HG03039 (cell line): Measurements from ENCODE around the gene PRR5.

Experiments
- ATAC-seq: cut with Tn5 transposase; IDR thresholded peaks from one replicate; pipeline ENCODE4 v1.9.1; 2021; ENCODE audit warnings: mild to moderate bottlenecking, moderate library complexity; ENCODE audit not compliant: unreplicated experiment

Gene PRR5

DNA sequence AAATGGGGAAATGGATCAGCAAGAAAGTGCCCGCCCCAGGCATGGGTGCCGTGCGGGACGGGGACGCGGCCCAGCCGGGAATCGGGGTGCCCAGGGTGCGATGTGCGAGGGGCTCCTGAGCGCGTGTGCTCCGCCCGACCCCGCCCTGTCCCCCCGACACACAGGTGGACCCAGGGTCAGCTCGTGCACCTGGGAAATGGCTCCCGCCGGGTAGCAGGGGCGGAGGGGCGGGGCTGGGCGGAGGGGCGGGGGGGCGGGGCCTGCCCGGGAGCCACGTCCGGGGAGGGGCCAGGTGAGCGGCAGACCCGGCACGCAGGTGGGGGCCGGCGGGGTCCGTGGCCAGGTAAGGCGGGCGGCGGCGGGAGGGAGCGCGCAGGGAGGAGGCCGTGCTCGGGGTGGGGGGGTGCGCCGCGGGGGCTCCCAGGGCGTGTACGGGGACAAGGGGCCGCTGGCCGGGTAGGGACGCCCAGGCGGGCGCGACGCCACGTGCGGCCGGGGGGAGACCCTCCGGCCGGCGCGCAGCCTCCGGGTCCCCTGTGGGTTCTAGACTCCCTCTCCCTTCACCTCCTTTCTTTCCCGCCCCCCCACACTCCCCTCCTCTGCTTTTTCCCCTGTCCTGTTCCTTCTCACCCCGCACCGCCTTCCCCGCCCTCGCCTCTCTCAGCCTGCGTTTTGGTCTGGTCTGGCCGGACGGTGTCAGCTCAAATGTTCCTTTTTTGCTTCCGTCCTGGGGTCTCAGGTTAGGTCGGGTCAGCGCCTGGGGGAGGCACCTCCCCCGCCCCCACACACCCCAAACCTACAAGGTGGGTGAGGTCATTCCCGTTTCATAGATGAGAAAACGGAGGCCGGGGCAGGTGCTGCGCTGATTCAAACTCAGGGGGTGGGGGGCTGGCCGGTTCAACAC, 50.5 kb downstream of the PRR5 start, which contains the start of gene ARHGAP8:
Gene ARHGAP8 (plus strand): TSS at position 291 of the 904 bp plus-strand sequence. CDS start 33,953 bp downstream, outside the sequence.
- ATAC-seq = no peak

DNA sequence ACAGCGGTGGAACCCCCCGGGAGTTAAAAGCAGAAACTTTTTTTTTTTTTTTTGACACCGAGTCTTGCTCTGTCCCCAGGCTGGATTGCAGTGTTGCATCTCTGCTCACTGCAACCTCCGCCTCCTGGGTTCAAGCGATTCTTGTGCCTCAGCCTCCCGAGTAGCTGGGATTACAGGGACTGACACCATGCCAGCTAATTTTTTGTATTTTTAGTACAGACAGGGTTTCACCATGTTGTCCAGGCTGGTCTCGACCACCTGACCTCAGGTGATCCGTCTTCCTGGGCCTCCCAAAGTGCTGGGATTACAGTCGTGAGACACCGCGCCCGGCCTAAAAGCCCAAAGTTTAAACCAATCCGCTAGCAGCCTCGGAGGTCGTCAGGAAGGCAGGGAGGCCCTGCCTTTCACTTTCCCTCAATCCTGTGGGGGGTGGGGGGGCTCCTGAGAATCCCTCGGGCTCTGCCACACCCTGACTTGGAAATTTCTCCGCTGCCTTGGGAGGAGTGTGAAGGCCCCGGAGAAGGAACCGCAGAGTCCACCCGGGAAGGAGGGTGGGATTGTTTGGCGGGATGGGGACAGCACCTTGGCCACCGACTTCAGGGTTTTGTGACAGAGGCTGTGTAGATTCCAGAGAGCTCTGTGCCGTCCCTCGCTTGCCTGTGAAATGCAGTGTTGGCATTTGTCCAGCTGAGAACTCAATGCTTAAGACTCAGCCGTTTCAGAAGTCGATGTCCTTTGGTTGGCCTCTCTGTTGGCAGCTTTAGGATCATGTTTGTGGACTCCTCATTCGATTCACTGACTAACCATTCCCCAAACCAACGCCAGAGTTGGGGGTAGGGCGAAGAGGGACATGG, 51.4 kb downstream of the PRR5 start:
- no peak for ATAC-seq

DNA sequence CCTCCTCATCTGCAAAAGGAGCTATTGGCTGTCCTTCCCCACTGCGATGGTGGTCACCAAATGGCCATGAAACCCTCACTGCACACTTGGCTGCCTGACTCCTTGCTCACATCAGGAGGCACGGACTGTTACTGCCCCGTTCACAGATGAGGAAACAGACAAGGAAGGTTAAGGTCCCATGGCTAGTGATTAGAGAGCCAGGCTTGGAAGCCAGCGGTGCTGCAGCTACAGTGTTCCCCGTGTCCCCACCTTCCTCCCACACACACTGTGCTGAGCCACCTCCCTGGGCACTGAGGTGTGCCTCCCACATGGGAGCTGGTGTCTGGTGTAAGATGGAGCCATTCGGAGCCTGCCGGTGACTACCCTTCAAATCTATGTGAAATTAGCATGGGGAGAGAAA, 53.0 kb downstream of the PRR5 start:
- ATAC-seq = no peak

DNA sequence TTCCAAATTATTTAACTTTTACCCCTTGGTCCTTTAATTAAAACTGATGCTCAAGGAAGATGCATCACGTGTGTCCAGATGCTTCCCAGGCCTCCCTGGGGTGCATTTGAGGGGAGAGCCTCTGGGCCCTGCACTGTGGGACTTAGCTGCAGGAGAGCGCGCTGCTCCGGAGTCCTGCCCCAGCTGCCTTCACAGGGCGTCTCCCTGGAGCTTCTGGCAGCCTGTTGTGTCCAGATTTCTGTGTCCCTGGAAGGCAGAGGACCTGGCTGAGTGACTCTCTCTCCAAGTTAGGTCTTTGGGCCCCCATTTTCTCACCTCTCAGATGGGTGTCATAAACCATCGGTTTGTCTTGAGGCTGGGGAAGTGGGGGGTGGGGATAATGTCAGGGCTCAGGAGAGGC, 53.4 kb downstream of the PRR5 start:
- ATAC-seq = no peak

DNA sequence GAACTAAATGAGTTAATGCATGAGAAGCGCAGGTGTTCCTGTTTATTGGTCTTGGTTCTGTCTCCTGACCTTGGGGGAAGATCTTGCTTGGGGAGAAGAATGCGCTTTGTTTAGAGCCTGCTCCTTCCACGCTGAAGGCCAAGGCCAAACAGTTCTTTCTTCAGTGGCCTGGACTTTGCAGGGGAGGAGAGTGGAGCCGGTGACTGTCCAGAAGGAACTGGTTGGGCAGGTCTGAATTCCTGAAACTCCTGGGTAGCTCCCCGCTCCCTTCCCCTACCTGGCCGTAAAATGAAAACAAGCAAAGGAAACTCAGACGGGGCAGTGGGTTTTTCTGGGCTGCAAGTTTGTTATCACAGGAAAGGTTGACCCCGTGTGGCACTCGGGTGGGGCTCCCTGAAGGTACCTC, 54.0 kb downstream of the PRR5 start:
- no peak for ATAC-seq

DNA sequence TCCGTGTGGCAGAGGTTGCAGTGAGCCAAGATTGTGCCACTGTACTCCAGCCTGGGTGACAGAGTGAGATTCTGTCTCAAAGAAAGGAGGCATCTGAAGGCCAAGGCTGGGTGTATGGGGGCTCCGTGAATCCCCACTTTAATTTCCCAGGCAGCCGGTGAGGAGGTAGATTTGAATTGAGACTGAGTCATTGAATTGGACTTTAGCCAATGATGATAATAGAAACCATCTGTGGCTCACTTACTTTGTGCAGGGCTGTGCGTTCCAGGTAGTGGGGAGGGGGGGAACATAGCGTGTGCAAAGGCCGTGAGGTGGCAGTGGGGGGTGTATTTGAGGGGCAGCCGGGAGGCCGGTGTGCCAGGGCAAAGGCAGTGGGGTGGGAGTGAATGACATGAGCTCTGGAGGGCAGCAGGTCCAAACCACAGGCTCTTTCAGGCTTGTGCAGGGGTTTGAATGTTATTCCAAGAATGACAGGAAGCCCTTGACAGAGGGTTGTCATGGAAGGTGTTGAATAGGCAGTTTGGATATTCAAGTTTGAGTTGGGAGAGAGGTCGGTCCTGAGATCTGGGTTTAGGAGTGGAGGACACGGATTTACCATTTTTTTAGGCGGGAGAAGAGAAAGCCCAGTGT, 56.5 kb downstream of the PRR5 start:
- ATAC-seq = no peak

DNA sequence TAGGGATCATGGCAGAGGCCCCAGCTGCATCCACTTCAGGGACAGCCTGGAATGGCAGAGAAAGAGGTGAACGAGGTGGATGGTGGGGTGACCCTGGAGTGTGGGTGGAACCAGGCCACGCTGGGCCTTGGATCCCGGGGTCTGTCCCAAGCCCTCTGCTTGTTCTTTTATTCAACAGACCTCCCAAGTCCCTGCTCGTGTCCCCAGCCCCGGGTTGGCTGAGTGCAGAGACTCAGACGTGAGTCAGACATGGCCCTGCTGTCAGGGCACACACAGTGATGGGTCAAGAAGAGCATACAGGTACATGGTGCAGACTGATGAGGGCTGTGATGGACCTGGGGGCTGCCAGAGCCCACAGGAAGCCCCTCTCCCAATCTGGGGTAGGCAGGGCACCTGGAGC, 57.0 kb downstream of the PRR5 start:
- no peak for ATAC-seq

DNA sequence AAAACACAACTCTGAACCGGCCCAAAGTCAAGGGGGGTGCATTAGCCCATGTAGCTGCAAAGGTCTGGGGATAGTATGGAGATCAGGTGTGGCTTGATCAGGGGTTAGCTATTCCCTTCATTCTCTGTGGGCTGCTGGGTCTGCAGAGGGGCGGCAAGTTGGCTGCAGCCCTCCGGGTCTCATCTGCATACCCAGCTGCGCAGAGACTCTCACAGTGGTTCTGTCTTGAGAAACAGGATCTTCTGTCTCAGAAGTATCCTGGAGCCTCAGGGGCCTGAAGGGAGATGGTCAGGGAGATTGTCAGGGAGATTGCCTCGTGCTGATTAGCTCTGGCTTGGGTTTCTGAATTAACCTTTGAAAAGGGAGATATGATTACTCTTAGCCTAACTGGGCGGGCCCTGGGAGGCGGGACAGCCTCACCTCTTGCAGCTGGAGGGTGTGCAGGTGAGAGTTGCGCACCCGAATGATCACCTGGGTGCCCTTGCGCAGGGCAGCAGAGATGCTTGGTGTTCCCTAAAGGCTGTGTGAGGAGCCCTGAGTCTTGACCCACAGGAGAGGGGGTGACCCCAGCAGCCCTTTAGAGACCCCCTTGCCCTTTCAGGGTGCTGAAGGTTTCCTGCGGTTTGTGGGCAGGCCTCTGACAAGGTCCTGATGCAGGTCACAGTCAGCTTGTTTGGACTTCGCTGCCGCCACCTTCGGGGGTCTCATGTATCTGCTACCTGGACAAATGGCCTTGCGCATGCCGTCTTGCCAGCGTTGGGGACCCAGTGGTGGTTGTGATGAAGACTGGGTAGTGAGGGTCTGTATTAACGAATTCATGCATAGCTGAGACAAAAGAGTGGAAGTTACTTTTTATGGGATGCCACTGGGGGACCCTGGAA, 57.7 kb downstream of the PRR5 start:
- no peak for ATAC-seq

DNA sequence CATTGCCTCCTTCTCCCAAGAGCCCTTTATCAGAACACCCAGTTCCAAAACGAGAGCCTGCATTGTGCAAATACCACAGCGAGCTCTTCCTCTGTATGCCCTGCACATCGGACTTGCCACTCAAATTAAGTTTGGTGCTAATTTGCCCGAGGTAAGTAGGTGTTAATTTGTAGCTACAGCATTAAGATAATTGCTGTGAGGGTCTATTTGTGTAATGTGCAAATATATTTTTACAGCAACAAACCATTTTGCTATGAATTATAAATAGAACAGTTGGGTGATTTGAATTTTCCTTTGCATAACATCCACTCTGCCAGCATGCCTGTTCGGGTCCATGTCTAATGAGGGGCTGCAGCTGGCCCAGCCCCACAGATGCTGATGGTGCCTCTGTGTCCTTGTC, 58.5 kb downstream of the PRR5 start:
- no peak for ATAC-seq

DNA sequence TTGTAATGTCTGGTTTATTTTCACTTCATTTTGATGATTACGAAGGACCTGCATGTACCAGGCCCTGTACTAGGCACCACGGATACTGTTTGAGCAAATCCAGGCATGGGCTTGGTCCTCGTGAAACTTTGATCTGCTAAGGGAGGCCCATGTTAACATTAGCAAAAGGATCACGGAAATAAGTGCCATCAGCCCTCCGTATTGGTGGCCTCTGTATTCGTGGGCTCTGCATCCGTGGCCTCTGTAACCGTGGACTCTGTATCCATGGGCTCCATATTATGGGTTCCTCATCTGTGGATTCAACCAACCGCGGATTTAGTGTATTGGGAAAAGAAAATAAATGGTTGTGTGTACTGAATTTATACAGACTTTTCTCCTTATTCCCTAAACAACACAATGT, 59.0 kb downstream of the PRR5 start:
- ATAC-seq = no peak

DNA sequence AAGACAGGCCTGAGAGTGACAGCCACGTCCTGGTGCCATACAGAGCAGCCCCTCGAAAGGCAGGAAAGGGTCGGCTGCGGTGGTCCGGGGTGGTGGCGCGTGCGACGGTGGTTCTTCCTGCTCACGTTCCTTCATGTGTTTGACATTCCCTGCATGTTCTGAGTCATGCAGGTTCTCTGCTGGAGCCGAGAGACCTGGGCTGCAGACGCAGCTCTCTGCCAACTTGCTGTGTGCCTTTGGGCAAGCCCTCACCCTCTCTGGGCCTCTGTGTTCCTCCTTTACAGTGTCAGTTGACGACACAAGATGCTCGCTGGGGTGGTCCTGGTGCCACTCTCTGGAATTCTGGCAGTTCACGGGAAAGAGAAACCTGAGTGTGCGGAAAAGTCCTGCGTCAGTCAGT, 62.4 kb downstream of the PRR5 start:
- ATAC-seq = no peak

DNA sequence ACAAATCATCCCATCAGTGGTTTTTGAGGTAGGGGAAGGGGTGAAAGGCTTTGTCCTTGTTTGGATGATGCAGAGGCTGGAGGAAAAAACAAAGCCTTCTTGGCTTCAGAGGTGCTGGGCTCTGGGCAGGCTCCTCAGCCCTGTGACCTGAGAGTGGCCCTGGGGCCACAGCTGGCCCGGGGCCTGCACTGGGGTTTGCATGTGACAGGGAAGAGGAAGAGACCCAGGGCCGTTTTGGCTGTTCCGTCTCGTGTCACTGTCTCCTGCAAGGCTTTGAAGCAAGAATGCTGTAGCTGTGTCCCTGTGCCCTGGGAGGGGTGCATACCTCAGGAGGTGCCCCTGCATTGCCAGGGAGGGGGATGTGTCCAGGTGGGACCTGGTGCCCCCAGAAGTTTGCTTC, 63.0 kb downstream of the PRR5 start:
- ATAC-seq = no peak

DNA sequence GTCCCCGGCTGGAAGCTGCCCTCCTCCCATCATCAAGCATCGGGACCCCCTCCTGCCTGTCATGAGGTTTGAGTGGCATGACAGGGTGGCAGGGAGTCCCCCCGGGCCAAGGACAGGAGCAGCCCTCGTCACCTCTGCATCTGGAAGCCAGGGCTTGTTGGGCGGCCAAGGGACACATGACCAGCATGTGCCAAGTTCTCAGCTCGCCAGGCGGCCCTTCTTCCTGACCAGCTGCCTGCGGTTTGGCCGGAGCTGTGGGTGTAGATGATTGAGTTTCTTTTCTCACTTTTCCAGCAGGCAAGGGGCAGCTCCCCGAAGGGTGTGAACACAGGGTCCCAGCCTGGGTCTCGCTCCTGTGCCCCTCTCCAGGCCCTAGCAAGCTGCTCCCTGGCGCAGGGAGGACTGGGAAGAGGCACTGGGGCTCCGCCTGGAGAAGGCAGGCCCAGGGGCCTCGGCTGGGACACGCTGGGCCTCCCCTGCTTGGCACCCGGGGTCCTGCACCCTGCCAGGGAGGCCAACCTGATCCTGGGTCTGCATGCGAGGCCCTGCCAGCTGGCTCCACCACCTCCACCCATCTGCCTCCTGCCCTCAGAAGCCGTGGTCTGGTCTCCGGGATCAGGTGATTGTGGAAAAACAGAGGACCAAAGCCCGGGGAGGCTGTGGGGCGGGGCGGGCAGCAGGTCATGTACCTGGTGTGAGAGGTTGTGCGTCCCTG, 63.7 kb downstream of the PRR5 start:
- ATAC-seq = no peak

DNA sequence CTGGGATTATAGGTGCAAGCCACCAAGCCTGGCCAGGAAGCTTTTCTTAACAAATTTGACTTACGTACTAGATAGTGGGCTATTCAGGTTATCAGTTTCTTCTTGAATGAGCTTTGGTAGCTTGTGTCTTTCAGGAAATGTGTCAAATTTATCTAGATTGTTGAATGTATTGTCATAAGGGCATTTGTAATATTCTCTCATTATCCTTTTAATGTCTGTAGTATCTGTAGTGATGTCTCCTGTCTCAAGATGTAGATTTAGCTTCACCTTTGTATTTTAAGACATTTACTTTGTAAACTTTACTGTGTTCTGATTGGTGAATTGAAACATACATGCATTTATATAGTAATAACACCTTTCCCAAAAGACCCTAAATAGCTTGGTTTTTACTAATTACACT, 71.1 kb downstream of the PRR5 start:
- ATAC-seq = no peak

DNA sequence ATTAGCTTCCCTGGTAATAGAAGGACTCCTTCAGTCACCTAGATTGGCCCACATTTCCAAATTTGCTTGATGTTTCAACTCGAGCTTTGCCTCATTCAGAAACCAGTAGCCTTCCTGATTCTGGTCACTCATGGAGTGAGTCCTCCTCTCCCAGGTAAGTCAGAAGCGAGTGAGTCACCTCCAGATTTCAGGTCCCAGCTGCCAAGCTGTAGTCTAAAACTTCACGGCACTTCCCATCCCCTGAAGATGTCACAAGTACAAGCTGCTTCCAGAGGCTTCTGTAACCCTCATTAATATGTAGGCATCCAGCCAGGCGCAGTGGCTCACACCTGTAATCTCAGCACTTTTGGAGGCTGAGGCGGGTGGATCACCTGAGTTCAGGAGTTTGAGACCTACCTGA, 73.9 kb downstream of the PRR5 start:
- ATAC-seq = no peak

DNA sequence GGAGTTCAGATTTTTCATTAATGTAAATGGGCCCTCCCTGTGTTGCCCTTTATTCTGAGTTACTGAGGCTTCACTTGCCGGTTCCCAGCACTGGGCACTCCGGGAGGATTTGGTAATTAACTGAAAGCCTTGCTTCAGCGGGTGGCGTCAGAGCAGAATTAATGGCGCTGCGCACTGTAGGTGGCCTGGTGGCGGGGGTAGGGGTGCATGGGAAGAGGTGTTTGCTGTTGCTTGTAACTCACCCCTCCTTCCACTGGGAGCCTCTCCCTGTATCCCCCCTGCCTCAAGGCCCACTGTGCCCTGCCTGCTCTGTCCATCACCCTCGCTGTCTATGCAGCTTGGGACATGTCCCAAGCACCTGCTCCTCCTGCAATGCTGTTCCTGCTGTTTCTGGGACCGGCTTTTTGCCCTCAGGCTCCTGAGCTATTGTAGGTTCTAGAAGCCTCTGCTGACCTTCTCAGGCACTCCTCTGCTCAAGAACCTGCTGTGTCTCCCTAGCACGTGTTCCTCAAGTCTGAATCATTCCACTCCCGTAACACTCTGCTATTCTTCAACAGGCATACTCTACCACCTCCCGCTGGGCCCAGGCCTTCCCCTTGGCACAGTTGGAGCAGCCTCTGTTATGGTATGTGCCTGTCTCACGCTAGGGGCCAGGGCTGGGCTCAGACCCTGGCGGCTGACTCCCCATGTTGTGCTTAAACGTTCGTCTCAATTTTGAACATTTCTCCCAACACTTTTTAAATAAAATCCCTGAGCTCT, 74.8 kb downstream of the PRR5 start:
- ATAC-seq = no peak

DNA sequence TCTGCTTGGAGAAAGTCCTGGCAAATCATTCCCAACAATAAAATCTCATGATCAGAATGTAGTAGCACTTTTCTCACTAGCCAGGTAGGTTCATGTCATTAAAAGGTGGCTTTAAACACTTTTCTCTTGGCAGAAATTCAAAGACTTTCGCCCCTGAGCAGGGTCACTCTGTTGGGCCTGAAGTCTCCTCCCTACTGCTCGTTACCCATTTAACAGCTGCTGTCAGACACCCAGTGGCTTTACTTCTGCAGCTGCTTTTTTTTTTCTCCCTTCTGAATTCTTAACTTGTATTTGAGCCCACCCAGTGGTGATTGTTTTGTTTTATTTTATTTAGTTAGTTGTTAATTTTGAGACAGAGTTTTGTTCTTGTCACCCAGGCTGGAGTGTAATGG, 75.4 kb downstream of the PRR5 start:
- ATAC-seq = no peak

DNA sequence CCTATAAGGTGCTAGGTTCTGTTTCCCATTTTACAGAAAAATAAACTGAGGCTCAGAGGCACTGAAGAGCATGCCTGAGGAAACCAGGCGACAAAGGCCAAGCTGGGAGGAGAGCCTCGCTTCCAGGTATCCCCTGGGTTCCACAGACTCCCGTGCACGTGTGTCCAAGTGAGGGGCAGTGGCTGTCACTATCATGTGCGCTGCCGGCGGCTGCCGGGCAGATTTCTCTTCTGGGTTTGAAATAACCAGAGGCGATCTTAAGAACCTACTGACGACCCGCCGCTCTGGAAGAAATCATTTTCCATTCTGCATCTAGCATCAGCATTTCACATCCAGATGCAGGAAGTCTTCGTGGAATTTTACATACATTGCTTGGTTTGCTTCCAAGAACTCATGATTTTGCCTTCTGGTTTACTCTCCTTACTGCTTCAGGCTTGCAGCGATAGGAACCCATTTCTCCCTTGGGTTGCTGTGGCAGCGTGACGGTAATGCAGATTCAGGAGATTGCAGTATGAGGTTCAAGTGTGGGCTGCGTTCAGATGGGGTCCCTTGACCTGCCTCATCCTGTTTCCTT, 79.0 kb downstream of the PRR5 start:
- ATAC-seq = no peak
